Measurements from ENCODE around the gene RBMS1.

Gene RBMS1

GRCh38 chr2:160324917-160325316 is 168.7 kb downstream of the RBMS1 start:
- DNase-seq (ENCODE audit: insufficient read length, low spot score) (no peak), FAIRE-seq (no peak)
- TF ChIP-seq CTCF (IDR thresholded peaks at IDR 0.05; ENCODE audit: insufficient read depth, missing control alignments), result no peak

- DNase-seq (ENCODE audit: insufficient read length, low spot score), result no peak
- TF ChIP-seq CTCF (IDR thresholded peaks at IDR 0.05; ENCODE audit: insufficient read depth, missing control alignments), result peak; percentile 69
- FAIRE-seq, result no peak
Measured at GRCh38 chr2:160324161-160324800, 169.3 kb downstream of the RBMS1 start.

- TF ChIP-seq CTCF (IDR thresholded peaks at IDR 0.05; ENCODE audit: insufficient read depth, missing control alignments), result no peak
- no peak for DNase-seq (ENCODE audit: insufficient read length, low spot score)
- FAIRE-seq, result no peak
Measured at GRCh38 chr2:160322320-160322719, 171.3 kb downstream of the RBMS1 start.

- FAIRE-seq (no peak), DNase-seq (ENCODE audit: insufficient read length, low spot score) (no peak)
- TF ChIP-seq CTCF (IDR thresholded peaks at IDR 0.05; ENCODE audit: insufficient read depth, missing control alignments), result no peak
Measured at GRCh38 chr2:160321006-160321405, 172.6 kb downstream of the RBMS1 start.

DNA sequence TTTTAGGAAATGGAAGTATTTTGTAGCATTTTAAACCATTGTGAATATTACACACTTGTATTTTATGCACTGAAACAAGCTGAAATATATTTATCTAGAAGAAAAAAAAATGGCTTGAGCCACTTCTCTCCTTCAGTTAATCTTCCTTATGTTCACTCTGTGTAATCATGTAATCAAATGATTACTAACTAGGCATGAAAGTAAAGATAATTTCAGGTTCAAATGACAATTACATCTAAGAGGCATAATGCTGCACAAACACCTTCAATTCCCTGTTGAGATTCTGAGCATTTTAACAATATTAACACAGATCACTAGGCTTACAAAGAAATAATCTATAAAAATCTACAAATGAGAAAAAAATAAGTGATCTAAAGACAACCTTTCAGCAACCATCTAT is 173.9 kb downstream of the RBMS1 start:
- TF ChIP-seq CTCF (IDR thresholded peaks at IDR 0.05; ENCODE audit: insufficient read depth, missing control alignments), result no peak
- no peak for DNase-seq (ENCODE audit: insufficient read length, low spot score)
- no peak for FAIRE-seq

DNA sequence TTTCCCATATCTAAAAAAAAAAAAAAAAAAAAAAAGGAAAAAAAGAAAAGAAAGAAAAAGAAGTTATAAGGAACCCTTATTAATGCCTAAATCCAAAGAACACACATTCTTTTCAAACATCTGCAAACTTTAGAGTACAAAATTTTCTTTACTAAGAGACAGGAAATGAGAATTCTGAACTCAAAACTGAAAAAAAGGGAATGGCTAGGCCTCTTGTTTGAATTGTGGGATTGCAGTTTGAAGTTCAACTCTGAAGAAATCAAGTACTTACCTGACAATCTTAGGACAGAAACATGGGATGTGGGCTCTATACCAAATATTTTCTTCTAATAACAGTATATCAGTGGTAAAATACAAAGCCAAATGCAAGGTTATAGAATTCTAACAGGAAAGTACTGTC is 175.4 kb downstream of the RBMS1 start:
- no peak for DNase-seq (ENCODE audit: insufficient read length, low spot score)
- no peak for FAIRE-seq

More for the DNA sequence above, 175.4 kb downstream of the RBMS1 start:
- TF ChIP-seq CTCF (IDR thresholded peaks at IDR 0.05; ENCODE audit: insufficient read depth, missing control alignments), result no peak
